DMS153 treated with DMSO at 0.1 percent for 48 hours (cell line): ENCODE measurements around the gene OSBPL9.
"Not testable (repeated sequence)": the region's sequence is repeated elsewhere in the genome, so short reads cannot be mapped to it uniquely, and the experiment has no call there.

Experiments
- DNase-seq: peaks from one replicate; lab custom pipeline; 2025; ENCODE audit not compliant: unreplicated experiment; lab: John Stamatoyannopoulos, UW

The OSBPL9 gene

DNA sequence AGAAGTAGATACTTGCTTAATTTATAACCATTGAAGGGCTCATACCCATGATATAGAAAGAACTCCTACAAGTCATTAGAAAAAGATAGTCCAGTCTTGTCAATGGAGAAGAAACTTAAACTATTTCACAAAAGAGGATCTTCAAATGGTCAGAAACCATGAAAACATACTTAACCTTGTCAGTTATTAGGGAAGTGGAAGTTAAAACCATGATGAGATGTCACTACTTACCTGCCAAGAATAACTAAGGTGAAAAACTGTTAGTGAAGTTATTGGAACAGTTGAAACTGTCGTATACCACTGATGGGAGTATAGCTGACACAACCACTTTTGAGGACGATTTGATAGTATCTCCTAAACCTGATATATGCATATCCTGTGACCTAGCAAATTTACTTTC is 46.8 kb downstream of the OSBPL9 start:
- no peak for DNase-seq

- DNase-seq = no peak
Measured at GRCh38 chr1:51664421-51665240, 47.7 kb downstream of the OSBPL9 start.

- no peak for DNase-seq
Measured at GRCh38 chr1:51666478-51666877, 49.6 kb downstream of the OSBPL9 start.

DNA sequence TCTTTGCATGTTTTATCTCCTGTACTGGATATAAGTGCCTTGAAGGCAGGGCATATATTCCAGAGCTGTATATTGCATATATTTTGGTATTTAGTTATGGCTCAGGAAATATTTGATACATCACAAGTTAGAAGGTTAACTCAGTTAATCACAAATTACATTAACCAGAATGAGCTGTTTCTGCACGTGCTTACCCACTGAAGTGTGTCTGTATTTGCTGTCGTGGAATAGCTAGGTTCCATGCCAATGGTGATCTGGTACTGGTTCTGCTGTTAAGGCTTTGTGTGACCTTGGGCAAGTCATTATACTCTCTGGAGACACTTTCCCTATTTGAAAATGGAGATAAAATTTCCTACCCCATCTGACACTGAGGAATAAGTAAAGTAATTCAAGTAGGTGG is 50.7 kb downstream of the OSBPL9 start:
- DNase-seq = no peak

DNA sequence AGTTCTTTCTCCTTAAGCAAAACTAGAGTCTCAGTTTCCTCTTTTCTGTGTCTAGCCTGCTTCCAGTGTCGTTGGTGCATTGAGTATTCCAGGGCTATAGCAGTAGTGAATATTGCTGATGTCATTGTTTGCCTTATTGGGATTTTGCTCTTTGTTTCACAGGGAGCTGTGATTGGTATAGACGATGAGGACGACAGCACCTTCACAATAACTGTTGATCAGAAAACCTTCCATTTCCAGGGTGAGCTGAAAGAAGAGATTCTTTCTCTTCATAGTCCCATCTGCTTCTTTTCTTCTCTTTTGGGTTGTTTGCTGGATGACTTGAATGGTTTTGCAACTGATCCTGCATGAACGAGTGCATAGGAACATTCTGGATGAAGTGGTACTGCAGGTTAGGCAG is 52.4 kb downstream of the OSBPL9 start:
- DNase-seq = no peak

DNA sequence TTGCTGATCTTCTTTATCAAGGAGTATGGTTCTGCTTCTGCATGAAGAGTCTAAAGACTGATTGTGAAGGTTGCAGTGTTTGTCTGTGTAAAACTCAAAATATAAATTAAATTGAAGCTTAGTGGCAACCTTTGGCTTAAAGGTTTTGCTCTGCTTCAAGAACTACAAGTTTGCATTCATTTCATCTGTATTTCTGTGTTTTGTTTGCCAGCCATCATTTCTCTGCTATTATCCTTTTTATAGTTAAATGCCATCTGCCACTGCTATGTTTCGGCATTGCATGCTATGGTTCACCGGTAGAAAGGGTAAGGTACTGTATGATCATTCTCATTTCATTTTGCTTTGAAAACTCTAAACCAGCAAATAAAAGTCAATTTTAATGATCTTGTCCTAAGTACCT is 52.9 kb downstream of the OSBPL9 start:
- DNase-seq = no peak

DNA sequence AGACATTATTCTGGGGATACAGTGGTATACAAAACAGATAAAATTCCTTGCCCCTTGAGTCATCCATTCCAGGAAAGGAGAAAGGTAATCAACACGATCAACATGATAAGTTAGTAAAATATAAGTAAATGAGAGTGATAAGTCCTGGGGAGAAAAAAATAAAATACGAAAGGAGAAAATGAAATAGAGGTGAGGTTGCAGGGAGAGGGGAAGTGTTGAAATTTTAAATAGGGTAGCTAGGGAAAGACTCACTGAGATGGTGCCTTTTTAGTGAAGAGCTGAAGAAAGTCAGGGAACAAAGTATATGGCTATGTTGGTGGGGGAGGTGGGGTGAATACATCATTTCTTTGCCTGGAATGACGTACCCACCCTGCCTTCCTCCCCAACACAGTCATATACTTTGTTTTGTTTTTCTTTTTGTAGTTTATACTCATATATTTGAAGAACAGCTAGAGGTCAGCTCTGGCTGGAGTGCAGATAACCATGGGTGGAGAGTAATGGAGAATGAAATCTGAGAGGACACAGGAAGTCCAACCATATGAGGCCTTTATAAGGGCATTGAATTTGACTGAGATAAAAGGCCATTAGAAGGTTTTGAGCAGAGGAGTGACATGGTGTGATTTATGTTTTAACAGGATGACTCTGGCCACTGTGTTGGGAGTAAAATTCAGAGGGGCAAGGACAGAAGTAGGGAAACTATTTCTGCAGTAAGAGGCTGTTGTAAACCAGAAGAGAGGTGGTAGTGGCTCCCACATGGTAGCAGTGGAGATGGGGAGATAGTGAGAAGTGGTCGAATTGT is 54.8 kb downstream of the OSBPL9 start:
- DNase-seq = no peak

- no peak for DNase-seq
Measured at GRCh38 chr1:51673279-51673678, 56.4 kb downstream of the OSBPL9 start.

DNA sequence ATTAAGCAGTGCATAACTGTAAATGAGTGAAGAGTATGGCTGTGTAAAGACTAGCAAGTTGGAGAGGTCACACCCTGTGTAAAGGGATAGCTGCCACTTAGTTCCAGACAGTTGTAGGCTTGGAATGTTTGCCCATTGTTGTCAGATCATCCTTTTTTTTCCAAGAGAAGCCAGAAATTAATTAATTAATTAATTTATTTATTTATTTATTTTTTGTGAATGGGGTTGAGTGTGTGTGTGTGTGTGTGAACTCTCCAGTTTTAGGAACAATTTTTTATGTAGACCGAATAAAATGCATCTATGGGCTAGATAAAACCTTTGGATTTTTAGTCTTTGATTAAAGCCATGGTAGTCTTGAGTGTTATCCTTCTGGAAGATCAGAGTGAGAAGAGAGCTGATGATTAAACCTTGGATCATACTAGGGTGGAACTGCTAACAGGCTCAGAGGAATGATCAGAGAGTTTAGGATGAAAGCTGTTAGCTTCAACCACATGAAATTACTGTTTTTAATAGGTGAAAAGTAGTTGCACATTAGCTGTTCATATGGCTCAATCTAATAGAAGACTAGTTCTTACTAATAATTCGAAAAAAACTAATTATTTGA is 58.4 kb downstream of the OSBPL9 start:
- no peak for DNase-seq

GRCh38 chr1:51679435-51679834 is 62.5 kb downstream of the OSBPL9 start:
- no peak for DNase-seq

DNA sequence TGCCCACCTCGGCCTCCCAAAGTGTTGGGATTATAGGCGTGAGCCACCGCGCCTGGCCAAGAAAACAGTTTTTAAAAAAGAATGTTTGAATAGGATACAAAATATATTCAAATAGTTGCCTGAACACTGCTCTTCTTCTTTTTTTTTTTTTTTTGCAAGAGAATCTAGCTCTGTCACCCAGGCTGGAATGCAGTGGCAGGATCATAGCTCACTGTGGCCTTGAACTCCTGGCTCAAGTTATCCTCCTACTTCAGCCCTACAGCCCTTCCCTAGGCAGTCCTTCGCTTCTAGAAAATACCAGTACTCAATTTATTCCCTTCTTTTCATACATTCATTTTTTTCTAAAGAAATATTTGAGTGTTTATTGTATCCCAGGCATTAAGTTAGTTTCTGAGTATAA is 67.9 kb downstream of the OSBPL9 start:
- DNase-seq = no peak

DNA sequence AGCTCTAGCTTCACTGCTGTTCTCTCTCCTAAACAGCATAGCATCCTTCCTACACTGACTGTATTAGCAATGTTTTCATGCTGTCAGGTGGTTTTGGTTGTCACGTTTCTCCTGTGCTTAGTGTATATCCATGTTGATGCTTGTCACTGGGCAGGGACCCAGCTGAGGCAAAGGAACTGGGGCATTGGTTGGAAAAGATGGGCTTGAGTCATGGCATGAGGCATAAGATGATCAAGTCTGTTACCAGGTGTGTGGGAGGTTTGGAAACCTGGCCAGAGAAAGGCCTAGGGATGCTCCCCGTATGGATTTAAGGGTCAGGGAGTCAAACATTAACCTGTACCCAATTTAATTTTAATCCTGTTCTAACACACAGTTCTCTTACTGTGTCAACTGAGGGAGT is 69.6 kb downstream of the OSBPL9 start:
- DNase-seq = no peak

- DNase-seq = no peak
Measured at GRCh38 chr1:51689075-51689440, 72.2 kb downstream of the OSBPL9 start.

GRCh38 chr1:51689643-51690042 is 72.8 kb downstream of the OSBPL9 start:
- no peak for DNase-seq

DNA sequence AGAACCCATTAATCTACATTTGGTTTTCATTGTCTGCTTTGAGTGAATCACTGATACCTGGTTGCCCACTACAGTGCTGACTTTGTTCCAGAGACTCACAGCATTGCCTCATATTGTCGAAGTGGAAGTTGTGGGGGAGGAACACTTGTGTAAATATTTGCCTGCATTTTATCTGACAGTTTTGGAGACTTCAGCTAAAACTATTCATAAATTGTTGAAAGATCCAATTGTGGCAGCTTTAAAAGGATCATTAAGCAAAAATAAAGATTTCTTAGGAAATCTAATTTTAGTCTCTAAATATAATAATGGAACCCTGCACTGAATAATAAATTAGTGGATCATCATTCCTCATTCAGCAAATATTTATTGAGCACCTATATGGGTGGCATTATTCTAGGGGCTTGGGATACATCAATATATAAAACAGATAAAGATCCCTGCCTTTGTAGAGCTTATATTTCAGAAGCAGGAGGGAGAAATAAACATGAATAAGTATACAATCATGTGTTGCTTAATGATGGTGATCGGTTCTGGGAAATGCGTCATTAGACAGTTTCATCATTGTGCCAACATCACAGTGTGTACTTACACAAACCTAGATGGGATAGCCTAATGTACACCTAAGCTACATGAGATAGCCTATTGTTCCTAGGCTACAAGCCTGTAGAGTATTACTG is 73.5 kb downstream of the OSBPL9 start:
- peak; percentile 25 for DNase-seq

DNA sequence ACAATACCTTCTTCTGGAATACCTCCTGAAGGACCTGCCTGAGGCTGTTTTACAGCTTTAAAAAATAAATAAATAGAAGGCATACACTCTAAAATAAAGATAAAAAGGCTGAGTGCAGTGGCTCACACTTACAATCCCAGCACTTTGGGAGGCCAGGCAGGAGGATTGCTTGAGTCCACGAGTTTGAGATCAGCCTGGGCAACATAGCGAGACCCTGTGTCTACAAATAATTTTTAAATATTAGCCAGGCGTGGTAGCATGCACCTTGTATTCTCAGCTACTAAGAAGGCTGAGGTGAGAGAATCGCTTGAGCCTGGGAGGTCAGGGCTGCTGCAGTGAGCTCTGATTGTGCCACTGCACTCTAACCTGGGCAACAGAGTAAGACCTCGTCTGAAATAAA is 75.0 kb downstream of the OSBPL9 start:
- DNase-seq = no peak

- DNase-seq = no peak
Measured at GRCh38 chr1:51693419-51694155, 76.7 kb downstream of the OSBPL9 start.

DNA sequence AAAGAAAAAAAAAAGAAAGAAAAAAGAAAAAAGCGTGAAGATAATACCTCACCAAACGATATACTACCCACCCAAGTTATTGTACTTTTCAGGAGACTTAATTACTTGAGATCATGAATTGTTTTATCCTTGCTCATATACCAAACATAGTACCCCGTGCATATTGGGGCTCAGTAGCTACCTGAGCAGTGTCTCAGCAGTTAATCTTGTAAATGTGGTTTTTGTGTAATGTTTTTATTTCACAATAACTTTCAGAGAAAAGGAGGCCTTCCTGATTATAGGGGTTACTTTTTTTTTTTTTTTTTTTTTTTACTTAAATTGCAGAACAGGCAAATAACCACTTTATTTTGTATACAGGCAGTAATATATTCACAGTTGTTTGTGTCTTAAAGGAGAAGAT is 80.3 kb downstream of the OSBPL9 start:
- DNase-seq = no peak

DNA sequence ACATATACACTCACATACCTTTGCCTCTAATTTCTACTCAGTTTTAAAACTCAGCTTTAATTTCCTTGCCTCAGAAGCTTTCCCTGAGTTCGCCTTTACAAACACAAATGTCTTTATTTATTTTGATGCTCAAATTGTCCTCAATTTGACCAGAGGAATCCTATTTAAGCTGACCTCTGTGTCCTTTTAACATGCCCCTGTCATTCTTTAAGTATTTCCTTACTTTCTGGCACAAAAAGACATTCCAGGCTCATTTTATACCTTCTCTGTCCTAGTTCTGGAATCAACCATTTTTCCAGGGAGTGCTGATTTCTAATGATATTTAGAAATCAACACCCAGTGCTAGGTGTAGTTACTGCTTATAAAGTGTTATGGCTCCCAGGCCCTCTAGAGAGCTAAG is 82.5 kb downstream of the OSBPL9 start:
- no peak for DNase-seq

DNA sequence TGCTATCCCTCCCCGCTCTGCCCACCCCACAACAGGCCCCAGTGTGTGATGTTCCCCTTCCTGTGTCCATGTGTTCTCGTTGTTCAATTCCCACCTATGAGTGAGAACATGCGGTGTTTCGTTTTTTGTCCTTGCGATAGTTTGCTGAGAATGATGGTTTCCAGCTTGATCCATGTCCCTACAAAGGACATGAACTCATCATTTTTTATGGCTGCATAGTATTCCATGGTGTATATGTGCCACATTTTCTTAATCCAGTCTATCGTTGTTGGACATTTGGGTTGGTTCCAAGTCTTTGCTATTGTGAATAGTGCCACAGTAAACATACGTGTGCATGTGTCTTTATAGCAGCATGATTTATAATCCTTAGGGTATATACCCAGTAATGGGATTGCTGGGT is 84.9 kb downstream of the OSBPL9 start:
- not testable (repeated sequence) for DNase-seq

- DNase-seq = not testable (repeated sequence)
Measured at GRCh38 chr1:51702220-51702619, 85.3 kb downstream of the OSBPL9 start.
